Activated T-helper 2 cell treated with anti-CD3 and anti-CD28 coated beads, Interferon-gamma antibody, Interleukin-2, Interleukin-4, amounts not matched to agents 10 μg/mL and 5 μg/mL and 100 μg/mL, durations not matched to agents 14 hours and 24 hours and 36 hours (primary cell): ENCODE measurements around the gene IL1RAP. TPM values are rescaled to one million over a fixed set of nuclear protein-coding genes. Genes with fewer than 3 reads are reported as not detected.

Experiments
- DNase-seq: peaks from one replicate; pipeline ENCODE4 v3.0.0; 2021; ENCODE audit warnings: low spot score
- H3K27ac Mint-ChIP-seq: one replicate; pipeline ENCODE4 v1.8.0; 2021; ENCODE audit warnings: mixed read lengths
- H3K27me3 Mint-ChIP-seq: one replicate; pipeline ENCODE4 v1.8.0; 2021; ENCODE audit warnings: low read depth, mixed read lengths
- H3K36me3 Mint-ChIP-seq: one replicate; pipeline ENCODE4 v1.8.0; 2021; ENCODE audit warnings: low read depth, mixed read lengths
- H3K4me1 Mint-ChIP-seq: one replicate; pipeline ENCODE4 v1.8.0; 2021; ENCODE audit warnings: low read depth, mixed read lengths
- H3K4me3 Mint-ChIP-seq: one replicate; pipeline ENCODE4 v1.8.0; 2021; ENCODE audit warnings: low read depth, mild to moderate bottlenecking, moderate library complexity, mixed read lengths
- H3K9me3 Mint-ChIP-seq: one replicate; pipeline ENCODE4 v1.8.0; 2021; ENCODE audit warnings: mixed read lengths
- intact Hi-C: fragments of 100-400 bp; cut with micrococcal nuclease; formaldehyde crosslinking; loops from one replicate; pipeline ENCODE4 v1.15.1; 2023
- total RNA-seq: library from RNA; stranded (reverse); gene quantifications from 2 replicates; pipeline ENCODE4 v1.2.3, GENCODE V29; 2022

Gene IL1RAP
- total RNA-seq, 1 donor from 2014 or later: 34.5 TPM

- intact Hi-C loops: no loop called here
- peaks cover 11% of the 10 kb centered on the region for H3K9me3 Mint-ChIP-seq
- peaks cover 21% of the 10 kb centered on the region for H3K27me3 Mint-ChIP-seq
- H3K27ac Mint-ChIP-seq: no peak overlapping the region
- no peak overlapping the region for H3K4me3 Mint-ChIP-seq
- H3K36me3 Mint-ChIP-seq: no peaks in the 10 kb centered on the region
- DNase-seq: no peak
- H3K4me1 Mint-ChIP-seq: no peaks in the 10 kb centered on the region
Measured at GRCh38 chr3:190684776-190685175, 170.9 kb downstream of the IL1RAP start.

- DNase-seq: no peak
- intact Hi-C loops: no loop called here
- H3K4me1 Mint-ChIP-seq: no peaks in the 10 kb centered on the region
- H3K27ac Mint-ChIP-seq: no peak overlapping the region
- peaks cover 11% of the 10 kb centered on the region for H3K9me3 Mint-ChIP-seq
- peaks cover 21% of the 10 kb centered on the region for H3K27me3 Mint-ChIP-seq
- no peaks in the 10 kb centered on the region for H3K36me3 Mint-ChIP-seq
- no peak overlapping the region for H3K4me3 Mint-ChIP-seq
Measured at GRCh38 chr3:190686011-190686410, 172.1 kb downstream of the IL1RAP start.

GRCh38 chr3:190690246-190690645, 176.4 kb downstream of the IL1RAP start:
- DNase-seq: no peak
- Mint-ChIP-seq H3K4me1 (peaks cover 14% of the 10 kb centered on the region), H3K27me3 (peaks cover 21% of the 10 kb centered on the region), H3K9me3 (peaks cover 4% of the 10 kb centered on the region), H3K27ac (no peak overlapping the region), H3K4me3 (no peak overlapping the region), H3K36me3 (peaks cover 3% of the 10 kb centered on the region)
- intact Hi-C loops: loop anchor here (5.0 kb wide), 1 partner anchor 103 kb away; no protein-coding TSS in a partner anchor

- no peak for DNase-seq
- Mint-ChIP-seq H3K27me3 (peaks cover 17% of the 10 kb centered on the region), H3K36me3 (peaks cover 3% of the 10 kb centered on the region), H3K9me3 (peaks cover 4% of the 10 kb centered on the region), H3K27ac (no peak overlapping the region), H3K4me1 (peaks cover 22% of the 10 kb centered on the region), H3K4me3 (no peak overlapping the region)
- intact Hi-C loops: loop anchor here (5.0 kb wide), 1 partner anchor 105 kb away; no protein-coding TSS in a partner anchor
Measured at GRCh38 chr3:190692256-190692655, 178.4 kb downstream of the IL1RAP start.

GRCh38 chr3:190694335-190695001, 180.6 kb downstream of the IL1RAP start:
- peaks cover 3% of the 10 kb centered on the region for H3K36me3 Mint-ChIP-seq
- no peak overlapping the region for H3K27ac Mint-ChIP-seq
- H3K4me3 Mint-ChIP-seq: no peak overlapping the region
- no peaks in the 10 kb centered on the region for H3K9me3 Mint-ChIP-seq
- peaks cover 8% of the 10 kb centered on the region for H3K27me3 Mint-ChIP-seq
- H3K4me1 Mint-ChIP-seq: peaks cover 22% of the 10 kb centered on the region
- no peak for DNase-seq
- intact Hi-C loops: loop anchor here (2.0 to 5.0 kb wide), 6 partner anchors 76 to 312 kb away; no protein-coding TSS in a partner anchor

- no peak for DNase-seq
- Mint-ChIP-seq H3K9me3 (no peaks in the 10 kb centered on the region), H3K4me1 (peaks cover 22% of the 10 kb centered on the region), H3K4me3 (no peak overlapping the region), H3K27me3 (peaks cover 10% of the 10 kb centered on the region), H3K36me3 (peaks cover 3% of the 10 kb centered on the region), H3K27ac (no peak overlapping the region)
- intact Hi-C loops: loop anchor here (2.0 to 5.0 kb wide), 5 partner anchors 76 to 313 kb away; no protein-coding TSS in a partner anchor
Measured at GRCh38 chr3:190695225-190695624, 181.3 kb downstream of the IL1RAP start.

GRCh38 chr3:190695994-190696393, 182.1 kb downstream of the IL1RAP start:
- Mint-ChIP-seq H3K9me3 (no peaks in the 10 kb centered on the region), H3K27me3 (peaks cover 13% of the 10 kb centered on the region), H3K27ac (no peak overlapping the region), H3K36me3 (peaks cover 3% of the 10 kb centered on the region), H3K4me1 (peaks cover 22% of the 10 kb centered on the region), H3K4me3 (no peak overlapping the region)
- no peak for DNase-seq
- intact Hi-C loops: loop anchor here (2.0 to 5.0 kb wide), 7 partner anchors 77 to 729 kb away; partner anchors contain the start of gene IL1RAP

- DNase-seq: no peak
- no peak overlapping the region for H3K4me3 Mint-ChIP-seq
- intact Hi-C loops: loop anchor here (2.0 to 5.0 kb wide), 6 partner anchors 135 to 730 kb away; partner anchors contain the start of gene IL1RAP
- H3K9me3 Mint-ChIP-seq: no peaks in the 10 kb centered on the region
- H3K27me3 Mint-ChIP-seq: peaks cover 15% of the 10 kb centered on the region
- no peak overlapping the region for H3K27ac Mint-ChIP-seq
- H3K36me3 Mint-ChIP-seq: peaks cover 3% of the 10 kb centered on the region
- peaks cover 24% of the 10 kb centered on the region for H3K4me1 Mint-ChIP-seq
Measured at GRCh38 chr3:190696777-190697501, 183.1 kb downstream of the IL1RAP start.

- DNase-seq: no peak
- Mint-ChIP-seq H3K27ac (no peak overlapping the region), H3K36me3 (peaks cover 3% of the 10 kb centered on the region), H3K4me3 (no peak overlapping the region), H3K27me3 (peaks cover 20% of the 10 kb centered on the region), H3K9me3 (no peaks in the 10 kb centered on the region), H3K4me1 (peaks cover 19% of the 10 kb centered on the region)
- intact Hi-C loops: loop anchor here (2.0 to 5.0 kb wide), 6 partner anchors 135 to 731 kb away; partner anchors contain the start of gene IL1RAP
Measured at GRCh38 chr3:190697502-190697830, 183.6 kb downstream of the IL1RAP start.

- DNase-seq: no peak
- intact Hi-C loops: loop anchor here (2.0 to 5.0 kb wide), 6 partner anchors 136 to 731 kb away; partner anchors contain the start of gene IL1RAP
- Mint-ChIP-seq H3K27ac (no peak overlapping the region), H3K27me3 (peaks cover 21% of the 10 kb centered on the region), H3K36me3 (peaks cover 3% of the 10 kb centered on the region), H3K4me3 (no peak overlapping the region), H3K4me1 (peaks cover 19% of the 10 kb centered on the region), H3K9me3 (no peaks in the 10 kb centered on the region)
Measured at GRCh38 chr3:190697901-190698300, 184.0 kb downstream of the IL1RAP start.

GRCh38 chr3:190699776-190700175, 185.9 kb downstream of the IL1RAP start:
- Mint-ChIP-seq H3K9me3 (no peaks in the 10 kb centered on the region), H3K36me3 (no peaks in the 10 kb centered on the region), H3K4me1 (peaks cover 15% of the 10 kb centered on the region), H3K27ac (no peak overlapping the region), H3K27me3 (peaks cover 32% of the 10 kb centered on the region), H3K4me3 (no peak overlapping the region)
- no peak for DNase-seq
- intact Hi-C loops: loop anchor here (5.0 kb wide), 5 partner anchors 137 to 353 kb away; no protein-coding TSS in a partner anchor

- Mint-ChIP-seq H3K4me1 (peaks cover 8% of the 10 kb centered on the region), H3K4me3 (no peak overlapping the region), H3K36me3 (no peaks in the 10 kb centered on the region), H3K27ac (no peak overlapping the region), H3K27me3 (peaks cover 33% of the 10 kb centered on the region), H3K9me3 (no peaks in the 10 kb centered on the region)
- intact Hi-C loops: loop anchor here (5.0 kb wide), 1 partner anchor 351 kb away; no protein-coding TSS in a partner anchor
- DNase-seq: no peak
Measured at GRCh38 chr3:190701096-190701532, 187.2 kb downstream of the IL1RAP start.

- peaks cover 33% of the 10 kb centered on the region for H3K27me3 Mint-ChIP-seq
- H3K4me3 Mint-ChIP-seq: no peak overlapping the region
- no peak for DNase-seq
- peaks cover 5% of the 10 kb centered on the region for H3K4me1 Mint-ChIP-seq
- no peaks in the 10 kb centered on the region for H3K9me3 Mint-ChIP-seq
- H3K36me3 Mint-ChIP-seq: no peaks in the 10 kb centered on the region
- intact Hi-C loops: no loop called here
- no peak overlapping the region for H3K27ac Mint-ChIP-seq
Measured at GRCh38 chr3:190706582-190706981, 192.7 kb downstream of the IL1RAP start.
